Endothelial cell of umbilical vein (primary cell): ENCODE results near the gene TSKU. TPM values are rescaled to one million over a fixed set of nuclear protein-coding genes. Genes with fewer than 3 reads are reported as not detected.

Experiments
- BruUV-seq: library from RNA; stranded (reverse); fragments of 400-500 nt; replicated peaks from 2 replicates; lab custom pipeline; 2021; lab: Mats Ljungman, UMichigan
- CTCF ChIA-PET: fragments of 300-600, 350-600 bp; sonication (Branson Sonifier 250); formaldehyde crosslinking; loops from one replicate; lab custom pipeline; 2021; ENCODE audit warnings: antibody characterized with exemption, inconsistent platforms; lab: Charles Lee
- POLR2A ChIA-PET: fragments of 300-600, 350-600 bp; sonication (Branson Sonifier 250); formaldehyde crosslinking; loops from one replicate; lab custom pipeline; 2021; ENCODE audit warnings: antibody characterized with exemption, inconsistent platforms; lab: Charles Lee
- DNase-seq: peaks from one replicate; pipeline ENCODE4 v3.0.0-alpha.2; 2011; ENCODE audit warnings: low read depth, low spot score
- FAIRE-seq: peaks from 2 replicates; lab custom pipeline; 2011; peaks lifted over from hg19 to GRCh38; lab: Jason Lieb, UNC
- H2AFZ ChIP-seq: 2 replicates; pipeline ENCODE4 v1.6.0; 2012; ENCODE audit warnings: low read depth, low read length, control low read depth, inconsistent platforms
- H3K27ac ChIP-seq: 2 replicates; pipeline ENCODE4 v1.5.1; 2011; ENCODE audit warnings: low read depth, mild to moderate bottlenecking, control low read depth, low read length, moderate library complexity; ENCODE audit not compliant: insufficient read depth
- H3K27me3 ChIP-seq, 2 experiments: 2 replicates each; pipeline versions ENCODE4 v1.6.0 to v1.6.1; 2011; ENCODE audit warnings: low read length in 2 of 2, mixed read lengths in 1 of 2; ENCODE audit not compliant: control insufficient read depth in 2 of 2, insufficient read depth in 2 of 2
- H3K36me3 ChIP-seq, 2 experiments: 2 replicates in 1 of 2; 3 replicates in 1 of 2; pipeline ENCODE4 v1.5.1; 2011; ENCODE audit warnings: low read length in 2 of 2, mild to moderate bottlenecking in 1 of 2, moderate library complexity in 1 of 2; ENCODE audit not compliant: control insufficient read depth in 2 of 2, insufficient read depth in 2 of 2; ENCODE audit errors: extremely low read depth in 1 of 2
- H3K4me1 ChIP-seq: 3 replicates; pipeline ENCODE4 v1.5.1; 2011; ENCODE audit warnings: mild to moderate bottlenecking, low read length; ENCODE audit not compliant: control insufficient read depth, insufficient read depth; ENCODE audit errors: extremely low read depth
- H3K4me2 ChIP-seq: 2 replicates; pipeline ENCODE4 v1.6.1; 2011; ENCODE audit warnings: low read length, control low read depth, mixed read lengths; ENCODE audit not compliant: insufficient read depth
- H3K4me3 ChIP-seq, 3 experiments: fragments of 200-600 bp in 1 of 3; sonication (generic), shearing (Covaris generic) in 1 of 3; replicated peaks in 1 of 3; 2 replicates each; pipeline ENCODE4 v1.5.1; 2011 to 2016; ENCODE audit warnings: control low read depth in 3 of 3, low read length in 3 of 3, mild to moderate bottlenecking in 2 of 3, inconsistent platforms in 1 of 3, low read depth in 1 of 3, moderate library complexity in 1 of 3; ENCODE audit not compliant: insufficient read depth in 1 of 3
- H3K79me2 ChIP-seq: 2 replicates; pipeline ENCODE4 v1.6.0; 2012; ENCODE audit warnings: low read length, inconsistent platforms; ENCODE audit not compliant: control insufficient read depth, insufficient read depth
- H3K9ac ChIP-seq: replicated peaks from 2 replicates; pipeline ENCODE3; 2011; ENCODE audit warnings: low read length, control low read depth; ENCODE audit not compliant: insufficient read depth; ENCODE audit errors: extremely low read depth
- H3K9me1 ChIP-seq: replicated peaks from 3 replicates; pipeline ENCODE4 v1.6.0; 2011; ENCODE audit warnings: mild to moderate bottlenecking, low read length; ENCODE audit not compliant: control insufficient read depth, insufficient read depth; ENCODE audit errors: extremely low read depth
- H3K9me3 ChIP-seq: replicated peaks from 2 replicates; pipeline ENCODE4 v1.5.1; 2012; ENCODE audit warnings: low read length, inconsistent platforms; ENCODE audit not compliant: control insufficient read depth, insufficient read depth
- H4K20me1 ChIP-seq: replicated peaks from 2 replicates; pipeline ENCODE3; 2011; ENCODE audit warnings: mild to moderate bottlenecking, low read length; ENCODE audit not compliant: control insufficient read depth, insufficient read depth; ENCODE audit errors: extremely low read depth
- EZH2 ChIP-seq: IDR thresholded peaks from 2 replicates; pipeline ENCODE4 v1.6.1; 2012; ENCODE audit warnings: borderline replicate concordance, low read depth, mild to moderate bottlenecking, moderate library complexity, low read length, inconsistent platforms; ENCODE audit not compliant: severe bottlenecking
- FOS ChIP-seq: IDR thresholded peaks from 2 replicates; pipeline ENCODE4 v1.6.1; 2011; ENCODE audit warnings: mild to moderate bottlenecking, low read length, moderate library complexity, borderline replicate concordance; ENCODE audit not compliant: insufficient read depth
- GATA2 ChIP-seq: IDR thresholded peaks from 2 replicates; pipeline ENCODE4 v1.7.0; 2011; ENCODE audit warnings: low read depth, mild to moderate bottlenecking, moderate library complexity, mixed read lengths, low read length; ENCODE audit not compliant: insufficient read length, insufficient read depth
- JUN ChIP-seq: IDR thresholded peaks from 2 replicates; pipeline ENCODE4 v1.6.1; 2011; ENCODE audit warnings: borderline replicate concordance, low read depth; ENCODE audit not compliant: insufficient read length, insufficient read depth
- MYC ChIP-seq: IDR thresholded peaks from one replicate; pipeline ENCODE4 v1.6.1; 2011; ENCODE audit warnings: mild to moderate bottlenecking, low read depth, low read length
- POLR2A ChIP-seq: IDR thresholded peaks from 2 replicates; pipeline ENCODE4 v1.6.1; 2012; ENCODE audit warnings: low read depth, mild to moderate bottlenecking, control low read depth, low read length
- POLR2AphosphoS5 ChIP-seq: IDR thresholded peaks from 2 replicates; pipeline ENCODE4 v1.6.1; 2012; ENCODE audit warnings: low read depth, mild to moderate bottlenecking, control low read depth, low read length, moderate library complexity; ENCODE audit not compliant: insufficient read depth
- dilution Hi-C: fragments of 300-500 bp; cut with MboI; formaldehyde crosslinking; loops from one replicate; pipeline ENCODE4 v1.15.0; 2019; ENCODE audit warnings: low sequenced_read_pairs; ENCODE audit not compliant: extremely low pct_ligation_motif_present
- intact Hi-C: fragments of 100-400 bp; cut with micrococcal nuclease; formaldehyde crosslinking; loops from one replicate; pipeline ENCODE4 v1.10.0; 2022
- polyA plus RNA-seq, 4 experiments: library from polyadenylated mRNA; depleted of rRNA in 3 of 4; stranded (reverse) in 3 of 4; unstranded in 1 of 4; fragments of >200 nt; gene quantifications; 2 replicates each; pipeline versions ENCODE4 v1.2.1 to v1.2.3, GENCODE V29; 2011 to 2012; ENCODE audit warnings: missing spikeins in 1 of 4
- total RNA-seq: library from RNA; stranded (reverse); gene quantifications from 2 replicates; pipeline ENCODE4 v1.2.3, GENCODE V29; 2021
- TF ChIP-seq, protein P1 (sequence below), 2 donors: IDR thresholded peaks; 1 replicate in 1 of 2; 2 replicates in 1 of 2; pipeline ENCODE4 v1.5.1; 2011; ENCODE audit warnings: low read length in 2 of 2, mild to moderate bottlenecking in 2 of 2, moderate library complexity in 2 of 2, control low read depth in 1 of 2, inconsistent platforms in 1 of 2, low read depth in 1 of 2; ENCODE audit not compliant: insufficient read depth in 1 of 2; ENCODE audit errors: extremely low read depth in 1 of 2
- TF ChIP-seq, protein P2 (sequence below): IDR thresholded peaks from 2 replicates; pipeline ENCODE4 v1.6.1; 2011; ENCODE audit not compliant: insufficient read depth, insufficient read length

TSKU gene
- total and polyA plus RNA-seq, 2 donors (not counting 3 experiments of a cell fraction or from before 2014, with no cell fraction given) = 16.2 to 21.2 TPM

DNA sequence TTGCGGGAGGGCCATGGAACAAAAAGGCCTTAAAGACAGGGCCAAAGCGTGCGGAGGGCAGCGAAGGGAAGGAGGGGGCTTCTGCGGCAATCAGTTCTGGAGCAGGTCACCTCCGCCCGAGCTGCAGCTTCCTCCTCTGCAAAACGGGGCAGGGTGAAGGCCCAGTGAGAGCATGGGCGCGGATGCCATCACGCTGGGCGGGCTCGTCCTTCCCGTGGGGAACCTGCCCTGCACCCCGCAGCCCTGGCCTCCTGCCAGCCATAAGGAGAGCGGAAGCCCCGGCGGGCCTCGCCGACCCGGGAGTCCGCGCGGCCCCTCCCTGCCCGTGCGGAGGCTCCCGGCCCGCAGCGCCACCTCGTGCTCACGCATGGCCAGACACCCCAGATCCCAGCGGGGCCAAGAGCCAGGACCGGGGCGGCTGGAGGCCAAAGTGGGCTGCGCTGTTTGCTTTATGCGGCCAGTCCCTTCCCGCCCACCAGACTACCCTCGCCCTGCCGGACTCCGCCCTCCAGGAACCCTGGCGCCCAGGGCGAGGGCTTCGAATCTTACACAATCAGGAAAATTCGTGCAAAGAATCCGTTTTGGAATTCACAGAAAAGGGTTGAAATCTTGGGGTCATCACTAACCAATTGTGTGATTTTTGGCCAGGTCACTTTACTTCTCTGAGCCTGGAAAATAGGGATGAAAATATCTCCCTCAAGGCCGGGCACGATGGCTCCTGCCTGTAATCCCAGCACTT lies 16.1 kb downstream of the TSKU start:
- Histone ChIP-seq H3K9ac (no peak overlapping the region), H3K27me3 (no peaks in the 10 kb centered on the region), H3K9me1 (no peaks in the 10 kb centered on the region), H3K4me2 (peak overlapping the region; percentile 36), H3K79me2 (peaks cover under 1% of the 10 kb centered on the region), H3K9me3 (no peaks in the 10 kb centered on the region), H3K4me3 (peak overlapping the region in 1 of 3 experiments; percentile 30), H3K36me3 (peaks cover 0 to 8% of the 10 kb centered on the region in 2 experiments), H3K27ac (no peak overlapping the region), H3K4me1 (peaks cover 7% of the 10 kb centered on the region), H2AFZ (peak overlapping the region; percentile 49), H4K20me1 (no peaks in the 10 kb centered on the region)
- dilution Hi-C loops (no loop called here), intact Hi-C loops (loop anchor here (1.0 to 2.0 kb wide), 3 partner anchors 15 to 65 kb away; no protein-coding TSS in a partner anchor)
- ChIA-PET CTCF (interaction anchor here (0.6 to 7.1 kb wide), 32 partner anchors 10 to 1662 kb away, joined by 3 to 287 read pairs (median 5); no protein-coding TSS in a partner anchor), POLR2A (interaction anchor here (1.0 kb wide), 1 partner anchor 65 kb away, joined by 3 read pairs; no protein-coding TSS in a partner anchor)
- TF ChIP-seq GATA2 (no peak), FOS (no peak), POLR2A (no peak), MYC (no peak), JUN (no peak), POLR2AphosphoS5 (peak; percentile 85), EZH2 (no peak)
- TF ChIP-seq, protein P1, sequence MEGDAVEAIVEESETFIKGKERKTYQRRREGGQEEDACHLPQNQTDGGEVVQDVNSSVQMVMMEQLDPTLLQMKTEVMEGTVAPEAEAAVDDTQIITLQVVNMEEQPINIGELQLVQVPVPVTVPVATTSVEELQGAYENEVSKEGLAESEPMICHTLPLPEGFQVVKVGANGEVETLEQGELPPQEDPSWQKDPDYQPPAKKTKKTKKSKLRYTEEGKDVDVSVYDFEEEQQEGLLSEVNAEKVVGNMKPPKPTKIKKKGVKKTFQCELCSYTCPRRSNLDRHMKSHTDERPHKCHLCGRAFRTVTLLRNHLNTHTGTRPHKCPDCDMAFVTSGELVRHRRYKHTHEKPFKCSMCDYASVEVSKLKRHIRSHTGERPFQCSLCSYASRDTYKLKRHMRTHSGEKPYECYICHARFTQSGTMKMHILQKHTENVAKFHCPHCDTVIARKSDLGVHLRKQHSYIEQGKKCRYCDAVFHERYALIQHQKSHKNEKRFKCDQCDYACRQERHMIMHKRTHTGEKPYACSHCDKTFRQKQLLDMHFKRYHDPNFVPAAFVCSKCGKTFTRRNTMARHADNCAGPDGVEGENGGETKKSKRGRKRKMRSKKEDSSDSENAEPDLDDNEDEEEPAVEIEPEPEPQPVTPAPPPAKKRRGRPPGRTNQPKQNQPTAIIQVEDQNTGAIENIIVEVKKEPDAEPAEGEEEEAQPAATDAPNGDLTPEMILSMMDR (IDR thresholded peaks at IDR 0.05; ENCODE audit: extremely low read depth in 1 of 2, insufficient read depth in 1 of 2, low read depth in 1 of 2, low read length in 2 of 2) = peak; percentile 89 to 95
- TF ChIP-seq, protein P2, sequence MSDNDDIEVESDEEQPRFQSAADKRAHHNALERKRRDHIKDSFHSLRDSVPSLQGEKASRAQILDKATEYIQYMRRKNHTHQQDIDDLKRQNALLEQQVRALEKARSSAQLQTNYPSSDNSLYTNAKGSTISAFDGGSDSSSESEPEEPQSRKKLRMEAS = no peak
- DNase-seq = peak; percentile 62
- FAIRE-seq = peak; percentile 86
- BruUV-seq = no TSS peak
